Measurements from ENCODE around the gene RFX4.

DNA sequence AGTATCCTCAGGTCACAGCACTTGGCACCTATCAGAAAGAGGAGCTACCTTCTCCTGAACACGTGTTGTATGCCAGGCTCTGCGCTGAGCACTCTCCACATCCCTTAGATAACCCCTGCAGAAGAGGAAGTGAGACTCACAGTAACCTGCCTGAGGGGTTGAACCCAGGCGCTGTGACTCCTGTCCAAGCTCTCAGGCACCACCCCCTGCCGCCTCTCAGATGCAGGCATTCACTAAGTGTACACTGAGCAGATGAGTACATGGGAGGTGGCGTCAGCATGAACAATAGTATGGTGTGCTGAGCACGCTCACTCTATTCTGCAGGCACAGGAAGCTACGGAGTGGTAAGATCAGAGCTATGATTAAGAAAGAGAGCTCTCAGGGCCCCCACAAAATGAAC is 170.7 kb downstream of the RFX4 start:
- TF ChIP-seq, protein P1, sequence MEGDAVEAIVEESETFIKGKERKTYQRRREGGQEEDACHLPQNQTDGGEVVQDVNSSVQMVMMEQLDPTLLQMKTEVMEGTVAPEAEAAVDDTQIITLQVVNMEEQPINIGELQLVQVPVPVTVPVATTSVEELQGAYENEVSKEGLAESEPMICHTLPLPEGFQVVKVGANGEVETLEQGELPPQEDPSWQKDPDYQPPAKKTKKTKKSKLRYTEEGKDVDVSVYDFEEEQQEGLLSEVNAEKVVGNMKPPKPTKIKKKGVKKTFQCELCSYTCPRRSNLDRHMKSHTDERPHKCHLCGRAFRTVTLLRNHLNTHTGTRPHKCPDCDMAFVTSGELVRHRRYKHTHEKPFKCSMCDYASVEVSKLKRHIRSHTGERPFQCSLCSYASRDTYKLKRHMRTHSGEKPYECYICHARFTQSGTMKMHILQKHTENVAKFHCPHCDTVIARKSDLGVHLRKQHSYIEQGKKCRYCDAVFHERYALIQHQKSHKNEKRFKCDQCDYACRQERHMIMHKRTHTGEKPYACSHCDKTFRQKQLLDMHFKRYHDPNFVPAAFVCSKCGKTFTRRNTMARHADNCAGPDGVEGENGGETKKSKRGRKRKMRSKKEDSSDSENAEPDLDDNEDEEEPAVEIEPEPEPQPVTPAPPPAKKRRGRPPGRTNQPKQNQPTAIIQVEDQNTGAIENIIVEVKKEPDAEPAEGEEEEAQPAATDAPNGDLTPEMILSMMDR (IDR thresholded peaks at IDR 0.05 in 2 of 3, conservative IDR thresholded peaks at IDR 0.05 in 1 of 3; ENCODE audit: borderline replicate concordance in 1 of 3, insufficient read depth in 1 of 3, low read depth in 2 of 3, low read length in 2 of 3) = no peak
- TF ChIP-seq POLR2A (IDR thresholded peaks at IDR 0.05; ENCODE audit: borderline replicate concordance, extremely low read depth, insufficient read depth, insufficient read length) (no peak), EZH2 (IDR thresholded peaks at IDR 0.05) (no peak), TCF7L2 (IDR thresholded peaks at IDR 0.05; ENCODE audit: borderline replicate concordance, extremely low read depth, insufficient read depth, insufficient read length) (no peak), SIN3A (IDR thresholded peaks at IDR 0.05; ENCODE audit: low read depth) (no peak)
- TF ChIP-seq, protein P2, sequence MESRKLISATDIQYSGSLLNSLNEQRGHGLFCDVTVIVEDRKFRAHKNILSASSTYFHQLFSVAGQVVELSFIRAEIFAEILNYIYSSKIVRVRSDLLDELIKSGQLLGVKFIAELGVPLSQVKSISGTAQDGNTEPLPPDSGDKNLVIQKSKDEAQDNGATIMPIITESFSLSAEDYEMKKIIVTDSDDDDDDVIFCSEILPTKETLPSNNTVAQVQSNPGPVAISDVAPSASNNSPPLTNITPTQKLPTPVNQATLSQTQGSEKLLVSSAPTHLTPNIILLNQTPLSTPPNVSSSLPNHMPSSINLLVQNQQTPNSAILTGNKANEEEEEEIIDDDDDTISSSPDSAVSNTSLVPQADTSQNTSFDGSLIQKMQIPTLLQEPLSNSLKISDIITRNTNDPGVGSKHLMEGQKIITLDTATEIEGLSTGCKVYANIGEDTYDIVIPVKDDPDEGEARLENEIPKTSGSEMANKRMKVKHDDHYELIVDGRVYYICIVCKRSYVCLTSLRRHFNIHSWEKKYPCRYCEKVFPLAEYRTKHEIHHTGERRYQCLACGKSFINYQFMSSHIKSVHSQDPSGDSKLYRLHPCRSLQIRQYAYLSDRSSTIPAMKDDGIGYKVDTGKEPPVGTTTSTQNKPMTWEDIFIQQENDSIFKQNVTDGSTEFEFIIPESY (IDR thresholded peaks at IDR 0.05; ENCODE audit: extremely low read depth, insufficient replicate concordance, low read length) = no peak

Data from HCT116 (cell line).